Subcutaneous abdominal adipose tissue (tissue), 5 donors: ENCODE measurements around the gene BAIAP3.

Experiments used
- H3K27ac ChIP-seq: one replicate; pipeline ENCODE4 v1.7.0; 2013; ENCODE audit warnings: low read depth, mild to moderate bottlenecking, inconsistent platforms, low read length, moderate library complexity
- H3K27me3 ChIP-seq, 5 donors: one replicate each; pipeline ENCODE4 v1.7.0; 2013; ENCODE audit warnings: low read length in 5 of 5, inconsistent platforms in 1 of 5; ENCODE audit not compliant: control insufficient read depth in 5 of 5, insufficient read depth in 4 of 5
- H3K36me3 ChIP-seq, 5 donors: one replicate each; pipeline ENCODE4 v1.7.0; 2013; ENCODE audit warnings: low read length in 5 of 5; ENCODE audit not compliant: control insufficient read depth in 5 of 5, insufficient read depth in 5 of 5
- H3K4me1 ChIP-seq, 5 donors: one replicate each; pipeline ENCODE4 v1.7.0; 2013; ENCODE audit warnings: low read length in 5 of 5, mild to moderate bottlenecking in 3 of 5, moderate library complexity in 1 of 5; ENCODE audit not compliant: control insufficient read depth in 5 of 5, insufficient read depth in 5 of 5
- H3K4me3 ChIP-seq, 5 donors: one replicate each; pipeline ENCODE4 v1.7.0; 2013; ENCODE audit warnings: low read length in 5 of 5, low read depth in 1 of 5
- H3K9ac ChIP-seq, 5 donors: one replicate each; pipeline ENCODE4 v1.7.0; 2013; ENCODE audit warnings: low read length in 5 of 5, mild to moderate bottlenecking in 4 of 5, moderate library complexity in 3 of 5
- H3K9me3 ChIP-seq, 5 donors: one replicate each; pipeline ENCODE4 v1.7.0; 2013; ENCODE audit warnings: low read length in 5 of 5; ENCODE audit not compliant: control insufficient read depth in 5 of 5
- donor health status: healthy.
- donor health status: healthy.
- donor health status: healthy.
- donor health status: healthy.
- donor health status: healthy.

The BAIAP3 gene

GRCh38 chr16:1330931-1331711, 2.3 kb upstream of the BAIAP3 start:
- H3K27ac ChIP-seq: peak overlapping the region; percentile 50
- peaks cover 1 to 39% (median 30%) of the 10 kb centered on the region in 5 donors for H3K4me1 ChIP-seq
- no peaks in the 10 kb centered on the region for H3K36me3 ChIP-seq
- H3K9me3 ChIP-seq: peaks cover 0 to 7% (median 3%) of the 10 kb centered on the region in 5 donors
- peak overlapping the region in 2 of 5 donors; percentile 20 to 46 for H3K9ac ChIP-seq
- H3K27me3 ChIP-seq: peaks cover 26 to 41% (median 33%) of the 10 kb centered on the region in 5 donors
- peak overlapping the region; percentile 1 to 67 (median 62) for H3K4me3 ChIP-seq

- H3K27ac ChIP-seq: peak overlapping the region; percentile 50
- H3K4me3 ChIP-seq: peak overlapping the region; percentile 8 to 67 (median 62)
- H3K27me3 ChIP-seq: peaks cover 26 to 44% (median 41%) of the 10 kb centered on the region in 5 donors
- peaks cover 0 to 38% (median 30%) of the 10 kb centered on the region in 5 donors for H3K4me1 ChIP-seq
- no peaks in the 10 kb centered on the region for H3K36me3 ChIP-seq
- peak overlapping the region in 3 of 5 donors; percentile 33 to 59 (median 46) for H3K9ac ChIP-seq
- H3K9me3 ChIP-seq: peaks cover 0 to 7% (median 3%) of the 10 kb centered on the region in 5 donors
Measured at GRCh38 chr16:1331712-1332617, 1.5 kb upstream of the BAIAP3 start.

- peaks cover 28 to 48% (median 41%) of the 10 kb centered on the region in 5 donors for H3K27me3 ChIP-seq
- peaks cover 0 to 38% (median 30%) of the 10 kb centered on the region in 5 donors for H3K4me1 ChIP-seq
- H3K4me3 ChIP-seq: peak overlapping the region in 4 of 5 donors; percentile 28 to 67 (median 58)
- H3K27ac ChIP-seq: no peak overlapping the region
- no peaks in the 10 kb centered on the region for H3K36me3 ChIP-seq
- H3K9ac ChIP-seq: peak overlapping the region in 2 of 5 donors; percentile 37 to 59
- H3K9me3 ChIP-seq: peaks cover 0 to 7% (median 3%) of the 10 kb centered on the region in 5 donors
Measured at GRCh38 chr16:1332618-1333148, 762 bp upstream of the BAIAP3 start.

- Histone ChIP-seq H3K4me3 (peak overlapping the region in 2 of 5 donors; percentile 66 to 67), H3K36me3 (no peaks in the 10 kb centered on the region), H3K9ac (peak overlapping the region in 1 of 5 donors; percentile 47), H3K9me3 (peaks cover 0 to 7% (median 3%) of the 10 kb centered on the region in 5 donors), H3K27me3 (peaks cover 30 to 55% (median 46%) of the 10 kb centered on the region in 5 donors), H3K27ac (no peak overlapping the region), H3K4me1 (peaks cover 0 to 38% (median 30%) of the 10 kb centered on the region in 5 donors)
Measured at GRCh38 chr16:1333854-1334700, 632 bp downstream of the BAIAP3 start.

GRCh38 chr16:1334739-1335138, 1.3 kb downstream of the BAIAP3 start:
- H3K4me1 ChIP-seq: peaks cover 0 to 38% (median 30%) of the 10 kb centered on the region in 5 donors
- peaks cover 0 to 3% (median 0%) of the 10 kb centered on the region in 5 donors for H3K36me3 ChIP-seq
- H3K9ac ChIP-seq: no peak overlapping the region
- peaks cover 30 to 55% (median 46%) of the 10 kb centered on the region in 5 donors for H3K27me3 ChIP-seq
- H3K27ac ChIP-seq: no peak overlapping the region
- H3K4me3 ChIP-seq: peak overlapping the region in 1 of 5 donors; percentile 67
- H3K9me3 ChIP-seq: peaks cover 0 to 7% (median 3%) of the 10 kb centered on the region in 5 donors

- peaks cover 0 to 9% (median 3%) of the 10 kb centered on the region in 5 donors for H3K36me3 ChIP-seq
- H3K27me3 ChIP-seq: peaks cover 30 to 57% (median 46%) of the 10 kb centered on the region in 5 donors
- peaks cover 0 to 38% (median 30%) of the 10 kb centered on the region in 5 donors for H3K4me1 ChIP-seq
- H3K9ac ChIP-seq: no peak overlapping the region
- H3K9me3 ChIP-seq: peaks cover 0 to 3% (median 2%) of the 10 kb centered on the region in 5 donors
- no peak overlapping the region for H3K4me3 ChIP-seq
- H3K27ac ChIP-seq: no peak overlapping the region
Measured at GRCh38 chr16:1335211-1335971, 1.9 kb downstream of the BAIAP3 start.

GRCh38 chr16:1335996-1336395, 2.6 kb downstream of the BAIAP3 start:
- no peaks in the 10 kb centered on the region for H3K9me3 ChIP-seq
- peaks cover 30 to 63% (median 46%) of the 10 kb centered on the region in 5 donors for H3K27me3 ChIP-seq
- H3K9ac ChIP-seq: no peak overlapping the region
- H3K4me1 ChIP-seq: peaks cover 0 to 36% (median 30%) of the 10 kb centered on the region in 5 donors
- peaks cover 0 to 12% (median 3%) of the 10 kb centered on the region in 5 donors for H3K36me3 ChIP-seq
- no peak overlapping the region for H3K4me3 ChIP-seq
- H3K27ac ChIP-seq: no peak overlapping the region

GRCh38 chr16:1336619-1337018, 3.2 kb downstream of the BAIAP3 start:
- peaks cover 0 to 13% (median 3%) of the 10 kb centered on the region in 5 donors for H3K36me3 ChIP-seq
- H3K9me3 ChIP-seq: no peaks in the 10 kb centered on the region
- peaks cover 27 to 62% (median 46%) of the 10 kb centered on the region in 5 donors for H3K27me3 ChIP-seq
- H3K9ac ChIP-seq: no peak overlapping the region
- peaks cover 0 to 30% (median 24%) of the 10 kb centered on the region in 5 donors for H3K4me1 ChIP-seq
- no peak overlapping the region for H3K4me3 ChIP-seq
- H3K27ac ChIP-seq: no peak overlapping the region
